Measurements from ENCODE around the gene NRCAM. TPM values are rescaled to one million over a fixed set of nuclear protein-coding genes. Genes with fewer than 3 reads are reported as not detected.

Gene NRCAM
- total RNA-seq, 6 donors from 2014 or later = 2.5 to 23.0 (median 5.0) TPM

GRCh38 chr7:108127461-108127860 is 328.8 kb downstream of the NRCAM start:
- Histone ChIP-seq H3K27ac (no peak overlapping the region), H3K27me3 (no peaks in the 10 kb centered on the region), H3K4me1 (no peaks in the 10 kb centered on the region), H3K4me3 (no peak overlapping the region), H3K36me3 (no peaks in the 10 kb centered on the region), H3K9me3 (no peaks in the 10 kb centered on the region)
- WGBS, 2 donors = 93 to 94% methylated on average over 5 of the region's 5 CpGs
- no peak for DNase-seq
- ATAC-seq (ENCODE audit: low FRiP score in 2 of 2) = no peak
- TF ChIP-seq EP300 (IDR thresholded peaks at IDR 0.05) (no peak), POLR2AphosphoS5 (IDR thresholded peaks at IDR 0.05) (no peak)
- TF ChIP-seq, protein P1, sequence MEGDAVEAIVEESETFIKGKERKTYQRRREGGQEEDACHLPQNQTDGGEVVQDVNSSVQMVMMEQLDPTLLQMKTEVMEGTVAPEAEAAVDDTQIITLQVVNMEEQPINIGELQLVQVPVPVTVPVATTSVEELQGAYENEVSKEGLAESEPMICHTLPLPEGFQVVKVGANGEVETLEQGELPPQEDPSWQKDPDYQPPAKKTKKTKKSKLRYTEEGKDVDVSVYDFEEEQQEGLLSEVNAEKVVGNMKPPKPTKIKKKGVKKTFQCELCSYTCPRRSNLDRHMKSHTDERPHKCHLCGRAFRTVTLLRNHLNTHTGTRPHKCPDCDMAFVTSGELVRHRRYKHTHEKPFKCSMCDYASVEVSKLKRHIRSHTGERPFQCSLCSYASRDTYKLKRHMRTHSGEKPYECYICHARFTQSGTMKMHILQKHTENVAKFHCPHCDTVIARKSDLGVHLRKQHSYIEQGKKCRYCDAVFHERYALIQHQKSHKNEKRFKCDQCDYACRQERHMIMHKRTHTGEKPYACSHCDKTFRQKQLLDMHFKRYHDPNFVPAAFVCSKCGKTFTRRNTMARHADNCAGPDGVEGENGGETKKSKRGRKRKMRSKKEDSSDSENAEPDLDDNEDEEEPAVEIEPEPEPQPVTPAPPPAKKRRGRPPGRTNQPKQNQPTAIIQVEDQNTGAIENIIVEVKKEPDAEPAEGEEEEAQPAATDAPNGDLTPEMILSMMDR (IDR thresholded peaks at IDR 0.05) = no peak

DNA sequence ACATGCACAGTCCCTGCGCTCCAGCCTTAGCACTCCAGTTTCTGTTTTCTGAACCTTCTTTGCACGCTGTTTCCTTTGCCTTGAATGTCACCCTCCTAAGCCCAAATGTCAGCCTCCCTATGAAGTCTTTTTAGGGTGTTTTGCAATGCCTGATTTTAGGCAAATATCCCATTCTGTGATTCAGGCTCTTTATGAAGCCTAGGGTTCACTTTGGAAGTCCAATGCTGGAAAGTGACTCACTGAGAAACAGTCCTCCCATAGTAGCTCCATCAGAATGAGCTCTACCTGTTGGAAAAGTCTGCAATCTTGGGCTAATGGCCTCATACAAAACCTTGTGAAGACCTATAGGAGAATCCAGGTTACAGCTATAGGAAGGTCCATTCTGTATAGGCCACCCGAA is 331.4 kb downstream of the NRCAM start:
- H3K9me3 ChIP-seq = no peaks in the 10 kb centered on the region
- DNase-seq (no peak), ATAC-seq (ENCODE audit: low FRiP score in 2 of 2) (no peak)
- H3K27ac ChIP-seq = no peak overlapping the region
- WGBS, 2 donors = 92 to 93% methylated on average over 3 of the region's 3 CpGs
- H3K36me3 ChIP-seq = no peaks in the 10 kb centered on the region
- H3K27me3 ChIP-seq = no peaks in the 10 kb centered on the region
- TF ChIP-seq EP300 (IDR thresholded peaks at IDR 0.05) (no peak), POLR2A (IDR thresholded peaks at IDR 0.05) (no peak), POLR2AphosphoS5 (IDR thresholded peaks at IDR 0.05) (no peak)
- TF ChIP-seq, protein P1 (IDR thresholded peaks at IDR 0.05) = no peak
- no peaks in the 10 kb centered on the region for H3K4me1 ChIP-seq
- no peak overlapping the region for H3K4me3 ChIP-seq

GRCh38 chr7:108122181-108122580 is 334.1 kb downstream of the NRCAM start:
- Histone ChIP-seq H3K27ac (no peak overlapping the region), H3K27me3 (no peaks in the 10 kb centered on the region), H3K4me1 (no peaks in the 10 kb centered on the region), H3K36me3 (no peaks in the 10 kb centered on the region), H3K4me3 (no peak overlapping the region), H3K9me3 (no peaks in the 10 kb centered on the region)
- DNase-seq (no peak), ATAC-seq (ENCODE audit: low FRiP score in 2 of 2) (no peak)
- TF ChIP-seq POLR2A (IDR thresholded peaks at IDR 0.05) = no peak
- TF ChIP-seq, protein P1 (IDR thresholded peaks at IDR 0.05) = no peak
- no peak for TF ChIP-seq EP300 (IDR thresholded peaks at IDR 0.05)
- no peak for TF ChIP-seq POLR2AphosphoS5 (IDR thresholded peaks at IDR 0.05)

DNA sequence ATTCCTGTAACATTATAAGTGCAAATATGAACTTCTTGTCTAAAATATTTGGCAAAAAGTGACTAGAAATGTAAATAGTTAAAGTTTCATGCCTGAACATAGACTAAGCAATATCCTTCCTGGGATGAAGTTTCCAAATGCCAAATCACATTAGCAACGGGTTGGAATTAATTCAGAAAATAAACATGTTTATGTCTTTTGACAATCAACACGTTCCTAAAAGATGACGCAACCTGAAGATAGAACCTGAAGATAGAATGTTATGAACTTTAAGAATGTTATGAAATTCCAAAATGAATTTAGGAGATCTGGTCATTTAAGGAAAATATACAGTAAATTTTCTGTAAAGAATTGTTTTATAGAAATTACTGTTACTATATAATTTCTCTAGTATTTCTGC is 335.3 kb downstream of the NRCAM start:
- H3K27ac ChIP-seq = no peak overlapping the region
- H3K4me3 ChIP-seq = no peak overlapping the region
- H3K4me1 ChIP-seq = no peaks in the 10 kb centered on the region
- TF ChIP-seq POLR2AphosphoS5 (IDR thresholded peaks at IDR 0.05) = no peak
- TF ChIP-seq, protein P1 (IDR thresholded peaks at IDR 0.05) = no peak
- no peak for TF ChIP-seq POLR2A (IDR thresholded peaks at IDR 0.05)
- TF ChIP-seq EP300 (IDR thresholded peaks at IDR 0.05) = no peak
- H3K36me3 ChIP-seq = no peaks in the 10 kb centered on the region
- DNase-seq (no peak), ATAC-seq (ENCODE audit: low FRiP score in 2 of 2) (no peak)
- no peaks in the 10 kb centered on the region for H3K9me3 ChIP-seq
- WGBS, 2 donors = 45 to 46% methylated on average over 3 of the region's 3 CpGs
- no peaks in the 10 kb centered on the region for H3K27me3 ChIP-seq

GRCh38 chr7:108120196-108120595 is 336.0 kb downstream of the NRCAM start:
- H3K27me3 ChIP-seq = no peaks in the 10 kb centered on the region
- no peak overlapping the region for H3K27ac ChIP-seq
- DNase-seq (no peak), ATAC-seq (ENCODE audit: low FRiP score in 2 of 2) (no peak)
- H3K36me3 ChIP-seq = no peaks in the 10 kb centered on the region
- no peaks in the 10 kb centered on the region for H3K4me1 ChIP-seq
- TF ChIP-seq, protein P1 (IDR thresholded peaks at IDR 0.05) = no peak
- TF ChIP-seq POLR2A (IDR thresholded peaks at IDR 0.05) (no peak), EP300 (IDR thresholded peaks at IDR 0.05) (no peak), POLR2AphosphoS5 (IDR thresholded peaks at IDR 0.05) (no peak)
- WGBS, 2 donors = 77 to 80% methylated on average over 3 of the region's 3 CpGs
- H3K4me3 ChIP-seq = no peak overlapping the region
- H3K9me3 ChIP-seq = no peaks in the 10 kb centered on the region
